Esophagus mucosa (tissue), 1 donor: Measurements from ENCODE around the gene NTN3. TPM values are rescaled to one million over a fixed set of nuclear protein-coding genes. Genes with fewer than 3 reads are reported as not detected.
A peak's percentile ranks its signal among the peaks of the same experiment; 100 is the strongest.

Experiments
- ATAC-seq: fragments of 200-7000 bp; cut with Tn5 transposase; one replicate; pipeline ENCODE4 v1.9.1; 2020
- total RNA-seq: library from RNA; stranded (reverse); gene quantifications from one replicate; pipeline ENCODE4 v1.2.4, GENCODE V29; 2023
- donor health status: DM: yes; HTN: yes; CAD: no.

Gene NTN3
- total RNA-seq, 1 donor from 2014 or later: 0.08 TPM

DNA sequence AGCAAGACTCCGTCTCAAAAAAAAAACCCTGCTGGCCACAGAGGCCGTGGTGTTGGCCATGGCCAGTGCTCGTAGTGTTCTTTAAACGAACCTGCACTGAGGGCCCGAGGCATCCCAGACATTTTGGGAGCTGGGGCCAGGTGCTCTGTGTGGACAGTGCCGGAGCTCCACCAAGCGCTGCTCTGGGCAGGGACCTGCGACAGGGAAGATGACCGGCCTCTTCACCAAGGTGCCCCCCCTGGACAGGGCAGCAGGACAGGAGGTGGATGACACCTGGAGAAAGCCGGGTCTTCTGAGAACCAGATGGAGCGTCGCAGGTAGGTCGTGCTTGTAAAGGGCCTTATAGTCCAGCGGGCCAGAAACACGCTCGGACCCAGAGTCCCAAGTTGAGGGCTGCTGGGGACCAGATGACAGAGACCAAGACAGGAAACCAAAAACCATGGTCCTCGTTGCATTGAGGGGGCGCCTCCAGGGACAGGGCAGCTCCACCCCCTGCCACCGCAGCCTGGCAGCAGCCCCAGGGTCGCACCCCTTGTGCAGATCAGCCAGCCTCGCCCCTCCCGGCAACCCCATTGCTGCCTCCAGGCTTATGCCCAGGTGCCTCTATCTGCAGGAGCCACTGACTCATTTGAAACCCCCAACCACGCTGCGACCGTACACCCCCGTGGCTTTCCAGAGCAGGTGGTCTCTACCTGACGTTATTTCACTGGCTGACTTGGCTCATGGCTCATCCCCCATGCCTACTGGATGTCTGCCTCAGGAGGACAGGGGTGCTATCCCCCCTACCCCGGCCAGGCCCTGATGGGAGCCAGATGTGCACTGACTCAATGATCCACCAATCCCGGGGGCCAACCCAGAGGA lies 4.2 kb upstream of the NTN3 start:
- no peak for ATAC-seq

DNA sequence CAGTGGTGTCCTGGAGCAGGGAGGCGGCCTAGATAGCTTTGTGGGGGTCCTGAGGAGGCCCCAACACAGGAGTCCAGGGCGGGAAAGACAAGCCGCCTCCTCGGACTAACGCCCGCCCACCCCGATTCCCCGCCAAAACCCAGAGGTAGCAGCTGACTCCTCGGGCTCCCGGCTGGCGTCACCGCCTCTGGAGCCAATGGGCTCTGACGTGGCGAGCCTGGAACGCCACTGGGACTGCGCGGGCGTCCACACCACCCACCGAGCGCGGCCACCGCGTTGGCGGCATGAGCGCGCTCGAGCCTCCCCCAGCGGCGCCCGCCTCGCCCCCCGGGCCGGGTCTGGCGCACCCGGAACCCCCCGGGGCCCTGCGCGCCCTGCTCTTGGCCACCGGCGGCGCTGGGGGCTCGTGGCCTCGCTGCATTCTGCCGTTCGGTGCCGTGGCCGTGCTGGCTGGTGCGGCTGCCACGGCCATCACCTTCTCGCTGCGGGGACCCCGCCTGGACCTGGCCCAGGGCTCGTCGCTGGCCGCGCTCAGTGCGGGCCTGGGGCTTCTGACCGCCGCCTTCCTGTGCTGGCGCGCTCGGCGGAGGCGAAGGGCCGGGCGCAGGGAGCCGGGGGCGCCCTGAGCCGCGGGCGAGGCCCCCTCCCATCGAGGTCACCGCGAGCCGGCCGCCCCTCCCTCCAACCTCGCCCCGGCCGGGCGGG lies 3.4 kb upstream of the NTN3 start:
- ATAC-seq: peak; percentile 43

DNA sequence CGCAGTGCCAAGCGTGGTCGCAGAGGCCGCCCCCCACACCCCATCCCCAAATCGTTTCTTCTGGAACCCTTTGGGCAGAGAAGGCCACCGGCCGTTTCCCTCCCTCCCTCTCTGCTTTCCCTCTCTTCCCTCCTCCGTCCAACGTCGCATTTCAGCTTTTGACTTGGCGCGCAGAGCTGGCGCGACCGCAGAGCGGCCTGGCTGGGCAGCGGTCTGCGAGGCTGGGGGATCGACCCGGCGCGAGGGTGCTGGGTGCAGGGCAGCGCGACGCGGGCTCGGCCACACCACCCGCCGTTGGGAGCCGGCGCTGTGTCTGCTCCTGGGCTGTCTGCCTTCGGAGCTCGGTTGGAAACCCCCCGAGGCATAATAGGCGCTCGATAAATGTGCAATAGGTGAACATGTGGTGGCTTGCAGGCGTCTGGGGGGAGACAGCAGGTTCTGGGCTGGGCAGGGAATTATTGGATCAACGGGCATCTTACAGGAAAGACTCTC lies 2.8 kb upstream of the NTN3 start:
- peak; percentile 17 for ATAC-seq

DNA sequence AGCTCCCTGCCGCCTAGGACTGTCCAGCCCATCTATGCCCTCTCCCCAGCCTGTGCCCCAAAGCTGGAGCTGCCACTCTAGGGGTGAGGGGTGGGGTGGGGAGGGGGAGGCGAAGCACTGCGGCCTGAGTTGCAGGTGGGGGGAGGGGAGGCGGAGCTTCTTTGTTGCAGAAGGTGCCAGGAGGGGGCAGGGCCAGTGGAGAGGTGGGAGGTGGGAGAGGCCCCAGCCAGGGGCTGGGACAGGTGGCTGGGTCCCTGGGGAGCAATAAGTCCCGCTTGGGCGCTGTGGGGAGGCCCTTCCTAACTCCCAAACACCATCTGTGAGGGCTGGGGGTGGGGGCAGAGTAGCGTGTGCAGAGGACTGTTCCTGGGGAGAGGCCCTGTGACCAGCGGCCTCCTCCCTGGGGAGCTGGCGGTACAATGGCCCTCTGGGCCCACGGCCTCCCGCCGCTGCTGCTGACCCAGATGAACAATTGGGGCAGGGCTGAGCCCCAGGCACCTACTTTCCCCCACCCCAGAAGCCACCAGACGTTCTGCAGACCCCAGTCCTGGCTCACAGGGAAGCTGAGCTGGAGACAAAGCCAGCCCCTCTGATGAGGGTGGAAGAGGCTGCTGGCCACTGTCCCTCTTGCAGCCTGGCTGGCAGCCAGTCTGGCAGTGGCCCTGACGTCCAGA lies 2.2 kb upstream of the NTN3 start:
- ATAC-seq: no peak

DNA sequence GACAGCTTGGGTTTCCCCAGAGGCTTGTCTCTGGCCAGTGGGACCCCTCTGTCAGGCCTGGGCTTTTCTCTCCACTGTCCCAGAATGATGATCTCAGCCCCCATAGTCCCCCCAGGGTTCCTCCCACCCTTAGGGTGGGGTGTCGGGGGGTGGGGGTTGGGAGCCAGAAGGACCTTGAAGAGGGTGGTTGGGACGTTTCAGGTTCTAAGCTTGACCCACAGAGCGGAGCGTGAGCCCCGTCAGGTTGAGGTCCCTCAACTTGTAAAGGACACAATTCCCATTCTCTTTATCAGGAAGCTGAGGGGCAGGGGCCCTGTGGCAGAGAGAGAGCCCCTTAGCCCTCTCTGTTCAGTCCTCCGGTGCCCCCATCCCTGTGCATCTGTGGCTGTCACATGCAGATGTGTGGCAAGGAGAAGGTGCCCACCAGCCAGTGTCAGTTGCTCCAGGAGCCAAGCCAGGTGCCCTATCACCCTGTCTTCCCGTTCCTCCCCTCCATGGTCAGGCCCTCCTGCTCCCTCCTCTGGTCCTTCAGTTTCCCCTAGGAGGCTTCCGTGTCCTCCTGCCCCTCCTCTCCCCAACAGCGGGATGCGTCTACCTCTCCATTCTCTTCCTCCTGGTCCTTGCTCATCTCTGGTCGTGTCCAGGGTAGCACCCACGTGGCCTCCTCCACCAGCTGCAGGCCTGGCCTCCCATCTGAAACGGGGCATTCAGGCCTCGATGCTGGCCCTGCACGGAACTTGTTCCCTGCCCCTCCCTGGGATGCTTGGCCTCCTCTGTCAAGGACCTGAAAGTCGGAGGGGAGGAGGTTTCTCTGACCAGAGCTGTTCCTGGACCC lies 1.5 kb upstream of the NTN3 start:
- no peak for ATAC-seq

DNA sequence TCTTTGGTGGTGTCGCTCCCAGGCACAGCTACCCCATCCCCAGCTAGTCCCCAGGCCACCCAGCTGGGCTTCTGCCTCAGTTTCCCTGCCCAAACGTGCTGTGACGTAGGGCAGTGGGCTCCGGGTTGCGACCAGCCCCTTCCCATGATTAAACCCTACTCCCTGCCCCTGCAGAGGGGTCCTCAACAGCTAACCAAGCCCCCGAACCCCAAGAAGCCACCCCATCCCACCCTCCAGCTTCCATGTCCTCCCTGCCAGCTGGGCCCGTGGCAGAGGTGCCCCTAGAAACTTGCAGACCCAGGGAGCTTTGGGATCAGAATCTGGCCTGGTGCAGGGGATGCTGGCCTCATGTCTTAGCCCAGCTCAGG lies 879 bp upstream of the NTN3 start:
- ATAC-seq: no peak

DNA sequence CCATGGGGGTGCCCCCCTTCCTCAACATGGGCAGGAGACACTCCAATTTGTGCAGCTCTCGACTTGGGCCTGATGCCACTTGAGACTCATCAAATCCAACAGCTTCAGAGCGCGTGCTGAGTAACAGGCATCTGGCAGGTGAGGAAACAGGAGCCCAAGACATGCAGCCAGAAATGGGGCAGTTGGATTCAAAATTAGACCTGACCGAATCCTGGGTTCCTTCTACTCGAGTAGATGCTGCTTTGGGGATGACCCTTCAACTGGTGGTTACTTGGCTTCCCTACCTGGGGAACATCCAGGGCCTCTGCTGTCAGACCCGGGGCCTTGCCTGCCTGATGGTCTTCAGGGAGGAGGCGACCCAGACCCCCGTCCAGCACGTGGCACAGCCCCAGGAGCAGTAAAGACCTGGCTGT lies 488 bp upstream of the NTN3 start:
- no peak for ATAC-seq

DNA sequence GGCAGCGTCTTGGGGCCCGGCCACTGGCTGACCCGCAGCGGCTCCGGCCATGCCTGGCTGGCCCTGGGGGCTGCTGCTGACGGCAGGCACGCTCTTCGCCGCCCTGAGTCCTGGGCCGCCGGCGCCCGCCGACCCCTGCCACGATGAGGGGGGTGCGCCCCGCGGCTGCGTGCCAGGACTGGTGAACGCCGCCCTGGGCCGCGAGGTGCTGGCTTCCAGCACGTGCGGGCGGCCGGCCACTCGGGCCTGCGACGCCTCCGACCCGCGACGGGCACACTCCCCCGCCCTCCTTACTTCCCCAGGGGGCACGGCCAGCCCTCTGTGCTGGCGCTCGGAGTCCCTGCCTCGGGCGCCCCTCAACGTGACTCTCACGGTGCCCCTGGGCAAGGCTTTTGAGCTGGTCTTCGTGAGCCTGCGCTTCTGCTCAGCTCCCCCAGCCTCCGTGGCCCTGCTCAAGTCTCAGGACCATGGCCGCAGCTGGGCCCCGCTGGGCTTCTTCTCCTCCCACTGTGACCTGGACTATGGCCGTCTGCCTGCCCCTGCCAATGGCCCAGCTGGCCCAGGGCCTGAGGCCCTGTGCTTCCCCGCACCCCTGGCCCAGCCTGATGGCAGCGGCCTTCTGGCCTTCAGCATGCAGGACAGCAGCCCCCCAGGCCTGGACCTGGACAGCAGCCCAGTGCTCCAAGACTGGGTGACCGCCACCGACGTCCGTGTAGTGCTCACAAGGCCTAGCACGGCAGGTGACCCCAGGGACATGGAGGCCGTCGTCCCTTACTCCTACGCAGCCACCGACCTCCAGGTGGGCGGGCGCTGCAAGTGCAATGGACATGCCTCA lies 773 bp downstream of the NTN3 start:
- no peak for ATAC-seq

DNA sequence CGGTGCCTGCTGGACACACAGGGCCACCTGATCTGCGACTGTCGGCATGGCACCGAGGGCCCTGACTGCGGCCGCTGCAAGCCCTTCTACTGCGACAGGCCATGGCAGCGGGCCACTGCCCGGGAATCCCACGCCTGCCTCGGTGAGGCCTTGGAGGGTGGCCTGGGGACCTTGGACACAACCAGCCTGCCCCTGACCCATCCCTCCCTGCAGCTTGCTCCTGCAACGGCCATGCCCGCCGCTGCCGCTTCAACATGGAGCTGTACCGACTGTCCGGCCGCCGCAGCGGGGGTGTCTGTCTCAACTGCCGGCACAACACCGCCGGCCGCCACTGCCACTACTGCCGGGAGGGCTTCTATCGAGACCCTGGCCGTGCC lies 1.4 kb downstream of the NTN3 start:
- ATAC-seq: no peak

DNA sequence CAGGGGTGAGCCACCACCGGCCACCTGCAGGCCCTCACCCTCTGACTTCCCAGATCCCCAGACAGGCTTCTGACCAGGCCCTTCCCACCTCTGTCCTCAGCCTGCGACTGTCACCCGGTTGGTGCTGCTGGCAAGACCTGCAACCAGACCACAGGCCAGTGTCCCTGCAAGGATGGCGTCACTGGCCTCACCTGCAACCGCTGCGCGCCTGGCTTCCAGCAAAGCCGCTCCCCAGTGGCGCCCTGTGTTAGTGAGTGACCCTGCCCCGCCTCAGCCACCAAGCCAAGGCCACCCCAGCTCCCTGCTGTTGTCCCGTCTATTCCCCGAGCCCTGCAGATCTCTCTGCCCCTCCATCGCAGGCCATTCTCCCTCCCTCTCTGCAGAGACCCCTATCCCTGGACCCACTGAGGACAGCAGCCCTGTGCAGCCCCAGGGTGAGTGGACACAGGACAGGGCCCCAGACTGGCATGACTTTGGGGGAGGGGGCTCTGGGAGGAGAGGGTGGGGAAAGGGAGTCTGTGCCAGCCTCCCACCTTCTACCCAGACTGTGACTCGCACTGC lies 1.9 kb downstream of the NTN3 start:
- no peak for ATAC-seq

DNA sequence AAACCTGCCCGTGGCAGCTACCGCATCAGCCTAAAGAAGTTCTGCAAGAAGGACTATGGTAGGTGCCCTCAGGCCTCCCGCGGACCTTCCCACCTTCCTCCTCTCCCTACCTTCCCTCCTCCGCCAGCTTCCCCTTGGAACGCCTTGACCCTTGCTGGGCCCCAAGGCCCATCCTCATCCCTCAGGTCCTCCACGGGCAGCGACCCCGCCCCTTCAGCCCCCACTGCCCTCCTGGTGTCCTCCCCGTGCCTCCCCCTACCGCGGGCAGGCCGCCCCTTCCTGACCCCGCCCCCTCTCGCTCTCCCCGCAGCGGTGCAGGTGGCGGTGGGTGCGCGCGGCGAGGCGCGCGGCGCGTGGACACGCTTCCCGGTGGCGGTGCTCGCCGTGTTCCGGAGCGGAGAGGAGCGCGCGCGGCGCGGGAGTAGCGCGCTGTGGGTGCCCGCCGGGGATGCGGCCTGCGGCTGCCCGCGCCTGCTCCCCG lies 2.4 kb downstream of the NTN3 start:
- ATAC-seq: no peak

DNA sequence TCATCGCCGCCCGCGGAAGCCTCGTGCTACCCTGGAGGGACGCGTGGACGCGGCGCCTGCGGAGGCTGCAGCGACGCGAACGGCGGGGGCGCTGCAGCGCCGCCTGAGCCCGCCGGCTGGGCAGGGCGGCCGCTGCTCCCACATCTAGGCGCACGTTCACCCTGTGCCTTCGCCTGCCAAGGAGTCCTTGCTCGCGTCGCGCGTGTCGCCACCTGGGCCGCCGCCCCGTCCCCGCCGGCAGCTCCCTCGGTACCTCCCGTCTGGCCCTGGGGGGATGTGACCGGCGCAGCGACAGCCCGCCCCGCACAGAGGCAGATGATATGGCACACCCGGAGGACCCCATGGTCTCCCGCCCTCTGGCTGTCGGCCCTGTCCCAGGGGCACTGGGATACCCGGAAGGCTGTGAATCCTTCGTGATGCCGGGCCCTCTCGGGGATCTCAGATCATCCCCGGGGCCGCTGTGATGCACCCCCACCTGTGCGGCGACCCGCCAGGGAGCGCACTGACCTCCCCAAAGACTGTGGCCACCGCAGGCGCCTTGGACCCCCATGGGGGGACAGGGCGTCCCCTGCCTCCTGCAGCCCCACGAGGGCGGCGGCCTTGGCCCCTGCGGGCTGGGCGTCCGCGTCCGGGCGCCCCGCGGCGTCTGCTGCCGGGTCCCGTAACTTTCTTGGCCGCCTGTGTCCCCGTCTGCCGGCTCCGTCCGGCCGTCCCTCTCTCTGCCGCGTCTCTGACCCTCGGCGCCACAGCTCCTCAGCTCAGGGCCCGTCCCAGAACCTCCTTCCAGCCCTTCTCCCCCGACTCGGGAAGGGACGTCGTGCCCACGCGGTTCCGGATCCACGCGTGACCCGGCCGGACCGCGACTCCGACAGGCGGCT lies 3.1 kb downstream of the NTN3 start:
- ATAC-seq: peak; percentile 54

DNA sequence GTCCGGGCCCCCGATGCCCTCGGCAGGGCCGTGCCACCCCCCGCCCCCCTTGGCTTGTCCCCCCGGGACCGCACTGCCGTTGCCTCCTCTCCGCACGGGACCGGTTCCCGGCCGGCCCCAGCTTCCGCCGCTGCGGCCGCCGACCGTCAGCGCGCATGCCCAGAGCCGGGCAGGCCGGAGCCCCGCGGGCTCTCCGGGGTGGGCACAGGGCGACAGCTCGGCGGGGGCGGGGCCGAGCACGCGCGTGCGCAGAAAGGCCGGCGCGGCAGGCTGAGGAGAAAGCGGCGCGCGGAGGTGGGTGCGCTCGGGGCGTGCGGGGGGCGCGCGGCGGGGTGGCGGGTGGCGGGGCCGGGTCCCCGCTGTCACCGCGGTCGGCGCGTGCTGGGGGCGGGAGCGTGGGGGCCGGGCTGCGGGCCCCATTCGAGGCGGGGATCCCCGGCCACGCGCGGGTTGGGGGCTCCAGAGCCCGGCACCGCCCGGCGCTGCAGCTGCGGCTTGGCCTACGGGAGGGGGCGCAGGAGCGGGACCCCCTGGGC lies 3.8 kb downstream of the NTN3 start, which contains the start of gene TBC1D24:
TSS of gene TBC1D24 (plus strand) at position 251 of the 536 bp plus-strand sequence. CDS start 21,022 bp downstream, outside the sequence.
- peak; percentile 68 for ATAC-seq

DNA sequence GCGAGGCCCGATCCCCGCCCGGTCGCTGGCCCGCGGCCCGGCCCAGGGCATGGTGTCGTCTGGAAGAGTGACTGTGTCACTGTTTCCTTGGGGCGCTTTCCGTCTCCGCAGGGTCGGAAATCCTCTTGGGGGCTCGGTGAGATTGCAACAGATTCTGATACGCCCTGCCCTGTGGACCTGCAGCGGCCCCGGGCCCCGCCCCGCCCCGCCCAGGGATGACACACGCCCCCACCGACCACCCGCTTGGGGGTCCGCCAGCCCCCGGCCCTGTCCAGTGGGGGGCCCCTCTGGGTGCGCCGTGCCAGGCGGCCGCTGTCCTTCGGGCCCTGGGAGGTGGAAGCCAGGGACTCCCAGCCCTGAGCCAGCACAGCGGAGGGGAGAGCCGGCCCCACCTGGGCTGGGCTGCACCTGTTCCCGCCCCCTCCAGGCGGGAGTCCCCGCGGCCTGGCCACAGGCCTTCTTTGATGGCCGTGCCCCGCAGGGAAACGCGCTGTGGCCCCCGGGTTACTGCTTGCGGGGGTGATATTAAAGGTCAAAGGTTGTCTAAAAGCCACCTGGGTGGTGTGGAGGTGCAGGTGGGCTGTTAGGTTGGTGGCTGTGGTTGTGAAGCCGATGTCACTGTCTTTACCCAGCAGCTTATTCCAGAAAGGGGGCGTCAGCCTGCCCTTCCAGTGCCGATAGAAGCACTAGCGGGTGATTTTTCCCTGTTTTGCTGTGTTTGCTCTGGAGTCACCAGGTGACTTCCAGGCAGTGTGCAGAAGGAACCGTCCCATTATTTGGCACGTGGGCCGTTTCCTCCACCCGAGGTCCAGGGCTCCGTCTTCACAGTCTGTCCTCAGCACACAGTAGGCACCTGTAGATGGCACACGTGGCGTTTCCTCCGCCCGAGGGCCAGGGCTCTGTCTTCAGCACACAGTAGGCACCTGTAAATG lies 4.6 kb downstream of the NTN3 start:
- no peak for ATAC-seq

DNA sequence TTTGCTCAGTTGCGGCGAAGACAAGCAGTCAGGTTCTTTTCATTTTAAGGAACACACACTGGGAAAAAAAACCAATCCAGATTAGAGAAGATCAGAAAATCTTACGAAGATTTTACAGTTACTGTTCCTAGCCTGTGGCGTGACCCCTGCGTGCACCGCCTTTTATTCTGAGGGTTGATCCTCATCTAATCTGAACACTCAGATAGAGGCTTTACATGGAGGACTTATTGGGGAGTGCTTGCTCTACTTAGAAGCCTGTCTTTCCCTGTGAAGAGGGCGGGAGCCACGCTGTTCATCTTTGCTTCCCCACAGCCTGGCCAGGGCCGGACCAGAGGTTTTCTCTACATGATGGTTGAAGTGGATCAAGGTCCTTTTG lies 5.2 kb downstream of the NTN3 start:
- ATAC-seq: no peak

DNA sequence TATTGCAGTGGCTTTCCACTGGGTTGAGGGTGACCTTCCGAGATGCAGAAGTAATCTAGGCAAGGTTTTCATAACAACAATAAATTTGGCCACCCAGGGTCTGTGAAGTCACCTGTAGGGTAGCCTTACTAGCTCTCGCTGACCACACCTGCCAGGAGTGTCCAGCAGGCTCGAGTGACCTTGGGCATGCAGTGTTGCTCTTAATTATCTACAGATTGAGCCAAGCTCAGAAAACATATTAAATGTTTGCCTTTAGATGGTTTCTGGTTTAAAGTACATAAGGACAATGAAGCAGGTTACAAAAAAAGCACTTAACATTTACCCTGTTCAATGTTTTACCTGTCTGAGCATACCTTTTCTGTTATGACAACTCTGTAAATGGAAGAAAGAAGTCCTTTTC lies 5.6 kb downstream of the NTN3 start:
- ATAC-seq: no peak

DNA sequence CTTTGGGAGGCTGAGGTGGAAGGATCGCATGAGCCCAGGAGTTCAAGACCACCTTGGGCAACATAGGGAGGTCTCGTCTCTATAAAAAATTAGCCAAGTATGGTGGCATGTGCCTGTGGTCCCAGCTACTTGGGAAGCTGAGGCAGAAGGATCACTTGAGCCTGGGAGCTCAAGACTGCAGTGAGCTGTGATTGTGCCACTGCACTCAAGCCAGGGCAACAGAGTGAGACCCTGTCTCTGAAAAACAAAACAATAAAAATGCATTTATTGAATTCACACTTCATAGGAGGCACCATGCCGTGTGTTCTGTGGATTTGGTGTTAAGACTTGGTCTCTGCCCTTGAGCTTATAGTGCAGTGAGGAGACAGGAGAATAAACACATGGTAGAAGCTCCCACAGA lies 6.2 kb downstream of the NTN3 start:
- ATAC-seq: no peak

DNA sequence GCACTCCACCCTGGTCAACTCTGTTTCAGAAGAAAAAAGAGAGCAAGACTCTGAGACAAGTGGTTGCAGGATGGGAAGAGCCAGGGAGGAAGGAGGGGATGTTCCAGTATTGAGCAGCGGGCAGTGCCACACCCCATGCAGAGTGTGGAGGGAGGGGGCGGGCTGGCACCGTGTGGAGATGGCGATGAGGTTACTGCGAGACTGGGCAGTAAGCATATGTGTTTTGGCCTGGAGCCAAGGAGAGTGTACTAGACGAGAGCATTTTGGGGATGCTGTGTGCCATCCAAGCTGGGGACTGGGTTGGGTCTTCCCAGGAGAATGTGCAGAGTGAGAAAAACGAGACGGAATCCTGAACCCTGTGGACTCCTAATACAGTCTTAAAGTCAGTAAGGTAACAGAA lies 7.2 kb downstream of the NTN3 start:
- ATAC-seq: no peak
